Retina (tissue), 1 donor: ENCODE measurements around the gene NCDN.

Experiments
- DNase-seq: peaks from one replicate; pipeline ENCODE4 v3.0.0-alpha.2; 2016

NCDN gene

DNA sequence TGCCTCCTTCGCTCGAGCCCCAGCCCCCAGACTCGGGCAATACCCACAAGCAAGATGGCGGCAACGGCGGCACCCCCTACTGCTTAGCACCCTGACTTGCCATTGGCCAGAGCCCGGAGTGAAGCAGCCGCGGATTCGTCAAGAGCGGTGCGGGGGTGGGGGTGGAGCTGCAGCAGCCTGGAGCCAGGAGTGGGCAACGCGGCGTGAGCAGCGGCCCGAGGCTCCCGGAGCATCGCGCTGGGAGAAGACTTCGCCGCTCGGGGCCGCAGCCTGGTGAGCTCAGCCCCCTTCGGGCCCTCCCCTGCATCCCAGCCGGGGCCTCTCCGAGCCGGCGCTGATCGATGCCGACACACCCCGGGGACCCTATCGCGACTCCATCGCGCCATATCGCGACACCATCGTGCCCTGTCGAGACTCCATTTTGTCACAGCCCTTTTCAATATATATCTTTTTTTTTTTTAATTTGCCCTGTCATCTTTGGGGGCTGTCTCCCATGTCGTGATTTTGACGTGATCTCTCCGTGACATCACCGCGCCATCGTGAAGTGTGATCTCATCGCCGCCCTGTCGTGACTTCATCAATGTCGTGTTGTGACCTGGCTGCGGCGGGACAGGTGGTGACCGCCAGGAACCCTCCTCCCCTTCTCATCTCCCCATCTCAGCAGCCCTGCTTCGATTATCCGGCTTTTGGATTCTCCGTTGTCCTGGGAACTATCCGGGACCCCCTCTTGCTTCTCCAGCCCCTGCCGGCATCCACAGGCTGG, at the start of gene NCDN:
NCDN (plus strand) TSS at position 189 of the 763 bp plus-strand sequence; CDS start at position 581, 392 bp downstream.
- peak; percentile 100 for DNase-seq

DNA sequence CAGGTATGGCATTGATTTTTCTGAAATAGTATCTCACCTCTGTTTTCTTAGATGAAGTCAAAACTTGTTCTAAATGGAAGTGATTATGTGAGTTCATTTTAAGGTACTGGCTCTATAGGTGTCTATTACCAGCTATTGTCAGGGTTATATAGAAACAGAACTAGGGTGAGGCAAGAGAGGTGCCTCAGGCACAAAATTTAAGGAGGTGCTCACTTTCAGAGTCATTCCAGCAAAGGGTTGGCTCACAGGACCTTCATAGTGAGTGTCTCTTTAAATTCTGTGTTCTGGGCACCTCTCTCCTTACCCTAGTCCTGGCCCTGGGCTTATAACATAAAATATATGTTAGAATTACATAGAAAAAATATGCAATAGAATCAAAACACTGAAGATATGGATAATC, 49.7 kb upstream of the NCDN start:
- no peak for DNase-seq

GRCh38 chr1:35509558-35509957, 48.0 kb upstream of the NCDN start:
- DNase-seq: no peak

GRCh38 chr1:35511305-35511704, 46.3 kb upstream of the NCDN start:
- DNase-seq: no peak

GRCh38 chr1:35518183-35518582, 39.4 kb upstream of the NCDN start:
- no peak for DNase-seq

DNA sequence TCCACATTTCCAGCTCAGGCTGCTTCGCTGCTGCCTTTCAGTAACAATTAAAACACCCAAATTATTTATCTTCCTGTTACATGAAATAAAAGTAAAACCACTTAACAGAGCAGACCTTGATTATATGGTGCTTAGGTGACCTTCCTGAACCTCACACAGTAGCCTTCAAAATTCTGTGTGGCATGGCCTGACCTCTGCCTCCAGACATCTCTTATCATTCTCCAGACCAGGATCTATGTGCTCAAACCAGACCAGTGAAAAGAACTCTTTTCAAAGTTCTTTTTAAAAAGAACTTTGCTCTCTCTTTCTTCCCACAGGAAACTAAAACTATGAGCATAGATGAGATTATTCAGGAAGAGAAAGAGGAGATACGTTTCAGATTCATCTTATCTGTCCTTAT, 38.2 kb upstream of the NCDN start:
- DNase-seq: no peak

DNA sequence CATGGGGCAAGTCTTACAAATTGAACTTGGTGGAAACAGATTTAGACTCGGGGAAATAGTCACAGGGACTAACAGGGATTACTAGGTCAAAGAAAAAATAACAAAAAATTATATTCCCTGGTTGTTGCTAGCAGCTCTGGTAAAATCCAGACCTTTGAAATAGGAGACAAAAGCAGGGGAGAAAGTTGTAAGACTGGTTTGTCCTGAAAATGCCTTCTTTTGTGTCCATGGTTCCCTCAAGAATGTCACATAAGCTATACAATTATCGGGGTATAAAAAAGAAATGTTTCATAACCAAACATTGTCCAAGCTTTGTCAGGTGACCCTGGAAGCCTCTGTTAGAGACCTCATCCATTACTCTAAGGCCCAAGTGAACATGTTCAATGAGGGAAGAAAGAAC, 33.5 kb upstream of the NCDN start:
- no peak for DNase-seq

- DNase-seq: no peak
These were observed 27.4 kb upstream of the NCDN start for GRCh38 chr1:35530168-35530567.

GRCh38 chr1:35530946-35531345, 26.7 kb upstream of the NCDN start:
- no peak for DNase-seq

DNA sequence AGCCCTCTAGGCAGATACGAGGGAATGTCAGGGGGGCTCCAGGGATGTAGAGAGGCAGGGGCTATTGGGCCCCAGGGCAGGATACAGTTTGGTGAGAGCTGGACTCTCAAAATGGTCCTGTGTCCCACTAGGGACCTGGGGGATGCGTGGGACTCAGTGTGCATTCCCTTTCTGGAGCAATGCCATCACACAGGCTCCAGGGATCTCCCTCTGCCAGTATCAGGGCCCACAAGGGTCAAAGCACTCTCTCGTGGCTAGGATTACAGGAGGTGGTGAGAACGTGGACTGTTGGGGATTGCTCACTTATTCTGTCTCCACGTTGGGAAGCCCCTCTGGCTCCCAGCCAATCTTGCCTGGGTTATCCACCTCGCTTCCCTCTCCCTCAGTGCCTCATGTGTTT, 26.2 kb upstream of the NCDN start:
- no peak for DNase-seq

GRCh38 chr1:35532497-35533223, 24.9 kb upstream of the NCDN start:
- DNase-seq: no peak

GRCh38 chr1:35533586-35533985, 24.0 kb upstream of the NCDN start:
- no peak for DNase-seq

DNA sequence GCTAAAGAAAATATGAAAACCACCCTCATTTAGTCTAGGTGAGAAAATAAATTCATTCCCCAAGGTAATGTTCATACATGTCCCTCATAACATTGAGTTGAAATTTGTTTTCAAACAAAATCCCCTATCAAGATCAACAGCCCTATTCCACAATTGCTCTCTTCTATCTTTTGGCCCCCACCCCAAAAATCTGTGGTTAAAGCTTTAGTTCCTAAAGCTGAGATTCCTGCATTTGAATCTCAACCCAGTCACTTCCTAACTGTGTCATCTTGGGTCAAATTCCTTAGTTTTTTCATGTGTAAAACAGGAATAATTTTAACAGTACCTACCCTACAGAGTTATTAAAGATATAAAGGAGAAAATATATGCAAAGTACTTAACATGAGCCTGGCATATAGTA, 22.4 kb upstream of the NCDN start:
- DNase-seq: no peak

DNA sequence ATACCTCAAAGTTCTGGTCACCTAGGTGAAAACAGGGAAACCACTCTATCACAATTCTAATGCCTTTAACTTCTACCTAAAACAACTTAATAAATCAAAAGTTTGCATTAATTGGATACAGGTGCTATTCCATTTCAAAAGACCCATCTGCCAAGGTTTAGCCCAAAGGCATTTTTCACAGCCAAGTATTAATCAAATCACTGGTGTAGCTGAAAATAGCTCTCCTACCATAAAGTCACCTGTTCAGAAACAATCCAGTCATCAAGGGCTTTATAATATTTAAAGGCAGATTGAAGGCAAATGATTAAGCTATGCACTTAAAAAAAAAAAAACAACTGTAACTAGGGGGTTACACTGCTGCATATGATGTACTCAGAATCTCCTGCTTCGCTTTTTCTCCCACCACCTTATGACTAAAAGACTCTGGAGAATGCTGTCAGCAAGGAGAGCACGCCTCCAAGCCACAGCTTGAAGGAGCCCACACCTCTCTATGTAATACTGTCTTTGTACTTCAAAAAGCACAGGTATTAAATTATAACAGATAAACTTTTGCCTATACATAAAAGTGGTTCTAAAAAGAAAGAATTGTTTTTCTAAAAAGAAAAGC, 20.9 kb upstream of the NCDN start:
- no peak for DNase-seq

GRCh38 chr1:35537806-35538205, 19.8 kb upstream of the NCDN start:
- no peak for DNase-seq

DNA sequence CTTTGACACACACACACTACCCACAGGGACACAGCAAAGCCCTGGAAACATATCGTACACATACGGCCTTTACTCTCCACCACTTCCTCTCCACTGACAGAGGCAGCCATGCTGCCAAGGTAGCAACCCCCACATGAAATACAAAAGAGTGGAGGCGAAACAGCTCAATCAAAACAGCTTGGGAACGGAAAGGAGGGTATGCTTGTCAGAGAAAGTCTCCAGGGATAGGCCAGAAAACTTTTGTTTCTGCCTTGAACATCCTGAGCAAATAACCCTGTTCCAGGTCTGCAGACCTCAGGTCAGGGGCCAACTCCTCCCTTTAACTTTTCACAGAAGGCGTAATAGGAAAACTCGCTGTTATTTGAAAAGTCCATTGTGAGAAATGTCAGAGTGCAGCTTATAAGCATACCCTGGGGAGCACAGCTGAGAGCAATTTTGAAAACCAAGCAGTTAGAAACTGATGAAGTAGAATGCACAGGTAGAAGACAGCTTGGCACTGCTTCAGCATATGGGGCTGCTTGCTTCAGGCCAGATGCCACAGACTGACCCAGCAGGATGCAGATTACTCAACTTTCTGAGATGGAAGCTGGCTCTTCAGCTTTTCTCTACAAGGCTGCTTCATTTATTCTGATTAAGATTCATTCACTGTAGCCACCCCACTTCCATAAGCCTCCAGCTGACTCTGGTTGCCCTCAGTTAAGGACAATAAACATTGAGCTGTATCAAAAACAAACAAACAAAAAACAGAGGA, 18.4 kb upstream of the NCDN start:
- DNase-seq: peak; percentile 10

DNA sequence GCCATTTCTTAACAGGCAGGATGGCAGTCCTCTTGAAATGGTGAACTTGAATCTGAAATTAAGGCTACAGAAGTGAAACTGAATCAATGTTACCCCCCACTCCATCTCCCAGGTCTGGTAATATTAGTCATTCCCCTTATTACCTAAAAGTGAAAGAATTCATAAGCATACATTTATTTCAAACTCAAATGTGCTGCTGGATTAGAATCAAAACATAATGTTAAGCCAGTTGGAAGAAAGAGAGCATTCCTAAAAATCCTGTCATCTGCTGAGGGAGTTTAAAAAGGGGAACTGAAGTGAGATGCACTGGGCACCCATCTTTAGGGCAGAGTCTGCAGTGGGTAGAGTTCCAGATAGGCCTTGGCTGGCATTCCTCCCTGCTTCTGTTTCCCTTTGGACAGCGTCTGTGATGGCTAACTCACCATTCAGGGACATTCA, 17.8 kb upstream of the NCDN start:
- DNase-seq: no peak

- peak; percentile 27 for DNase-seq
These were observed 12.6 kb upstream of the NCDN start for GRCh38 chr1:35544976-35545375.

DNA sequence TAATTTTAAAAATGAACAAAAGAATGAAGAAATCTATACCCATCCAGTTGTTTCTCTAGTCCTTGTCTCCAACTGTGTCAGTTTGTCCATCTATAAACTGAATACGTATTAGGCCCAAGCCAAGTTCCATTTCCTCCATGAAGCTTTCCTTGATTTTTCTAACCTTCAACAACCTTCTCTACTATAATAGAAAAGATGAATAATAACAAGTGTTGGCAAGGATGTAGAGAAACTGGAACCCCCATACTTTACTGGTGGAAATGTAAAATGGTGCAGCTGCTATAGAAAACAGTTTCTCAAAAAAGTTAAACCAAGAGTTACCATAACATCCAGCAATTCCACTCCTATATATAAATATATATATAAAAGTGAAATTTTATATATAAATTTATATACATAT, 11.0 kb upstream of the NCDN start:
- no peak for DNase-seq

- DNase-seq: no peak
These were observed 3.7 kb upstream of the NCDN start for GRCh38 chr1:35553851-35554250.

- no peak for DNase-seq
These were observed 3.1 kb upstream of the NCDN start for GRCh38 chr1:35554266-35555211.

- no peak for DNase-seq
These were observed 2.4 kb upstream of the NCDN start for GRCh38 chr1:35555212-35555584.
